GM21576 (cell line): Measurements from ENCODE around the gene MYO15B.

Experiments
- ATAC-seq: cut with Tn5 transposase; IDR thresholded peaks from one replicate; pipeline ENCODE4 v1.9.1; 2021; ENCODE audit warnings: mild to moderate bottlenecking, moderate library complexity; ENCODE audit not compliant: unreplicated experiment

Gene MYO15B

DNA sequence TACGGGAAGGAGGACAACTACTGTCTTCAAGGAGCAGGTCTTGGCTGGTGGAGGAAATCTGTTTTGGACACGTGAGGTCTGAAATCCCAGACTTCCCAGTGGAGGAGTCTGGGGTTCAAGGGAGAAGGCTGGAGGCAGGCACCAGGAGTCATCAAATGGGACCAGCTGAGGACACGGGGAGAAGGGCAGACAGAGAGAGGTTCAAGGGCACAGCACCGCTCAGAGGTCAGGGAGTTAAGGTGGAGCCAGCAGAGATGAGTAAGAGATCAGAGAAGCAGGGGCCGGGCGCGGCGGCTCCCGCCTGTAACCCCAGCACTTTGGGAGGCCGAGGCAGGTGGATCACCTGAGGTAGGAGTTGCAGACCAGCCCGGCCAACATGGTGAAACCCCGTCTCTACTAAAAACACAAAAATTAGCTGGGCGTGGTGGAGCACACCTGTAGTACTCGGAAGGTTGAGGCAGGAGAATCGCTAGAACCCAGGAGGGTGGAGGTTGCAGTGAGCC lies 35.2 kb downstream of the MYO15B start:
- no peak for ATAC-seq

DNA sequence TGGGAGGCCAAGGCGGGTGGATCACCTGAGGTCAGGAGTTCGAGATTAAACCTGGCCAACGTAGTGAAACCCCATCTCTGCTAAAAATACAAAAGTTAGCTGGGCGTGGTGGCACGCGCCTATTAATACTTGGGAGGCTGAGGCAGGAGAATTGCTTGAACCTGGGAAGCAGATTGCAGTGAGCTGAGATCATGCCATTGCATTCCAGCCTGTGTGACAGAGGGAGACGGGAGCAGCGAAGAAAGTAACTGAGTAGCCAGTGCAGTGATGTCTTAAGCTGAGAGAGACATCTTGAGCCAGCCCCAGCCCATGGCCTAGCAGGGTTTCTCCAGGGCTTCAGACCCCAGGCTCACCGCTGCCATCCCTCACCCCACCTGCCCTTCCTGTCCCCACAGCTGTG lies 35.8 kb downstream of the MYO15B start:
- no peak for ATAC-seq

DNA sequence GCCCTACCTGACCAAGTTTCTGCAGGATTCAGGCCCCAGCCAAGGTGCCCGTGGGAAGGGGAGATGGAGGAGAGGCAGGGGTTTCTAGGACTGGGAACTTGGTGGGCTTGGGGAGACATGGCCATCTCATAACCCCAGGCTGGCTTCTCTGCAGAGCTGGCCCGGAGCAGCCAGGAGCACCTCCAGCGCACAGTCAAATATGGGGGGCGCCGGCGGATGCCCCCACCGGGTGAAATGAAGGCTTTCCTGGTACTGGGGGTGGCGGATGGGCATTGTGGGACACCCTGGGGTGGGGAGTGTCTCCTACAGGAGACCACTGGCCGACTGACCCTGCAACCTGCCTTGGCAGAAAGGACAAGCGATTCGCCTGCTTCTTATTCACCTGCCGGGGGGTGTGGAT lies 36.4 kb downstream of the MYO15B start:
- ATAC-seq, result no peak

DNA sequence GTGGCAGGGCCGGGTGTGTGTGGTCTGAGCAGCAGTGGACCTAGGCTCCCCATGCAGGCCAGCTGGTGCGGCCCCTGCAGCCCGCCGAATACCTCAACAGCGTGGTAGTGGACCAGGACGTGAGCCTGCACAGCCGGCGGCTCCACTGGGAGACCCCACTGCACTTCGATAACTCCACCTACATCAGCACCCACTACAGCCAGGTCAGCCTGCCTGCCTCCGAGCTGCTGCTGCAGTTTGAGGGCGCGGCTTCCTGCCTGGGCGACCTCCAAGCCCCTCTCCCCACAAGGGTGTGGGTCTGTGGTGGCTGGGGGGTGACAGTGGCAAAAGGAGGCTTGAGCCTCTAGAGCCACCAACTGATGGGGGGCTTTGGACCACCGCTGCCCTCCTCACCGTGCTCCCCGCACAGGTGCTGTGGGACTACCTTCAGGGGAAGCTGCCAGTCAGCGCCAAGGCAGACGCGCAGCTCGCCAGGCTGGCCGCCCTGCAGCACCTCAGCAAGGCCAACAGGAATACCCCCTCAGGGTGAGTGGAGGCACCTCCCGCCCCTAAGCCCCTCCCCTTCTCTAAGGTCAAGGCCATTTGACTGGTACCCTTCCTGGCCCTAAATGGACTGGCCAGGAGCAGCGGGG lies 37.2 kb downstream of the MYO15B start:
- ATAC-seq, result no peak

- no peak for ATAC-seq
Measured at GRCh38 chr17:75625813-75626486, 38.4 kb downstream of the MYO15B start.

- ATAC-seq, result no peak
Measured at GRCh38 chr17:75626496-75627038, 39.0 kb downstream of the MYO15B start.

GRCh38 chr17:75627094-75627493 lies 39.5 kb downstream of the MYO15B start:
- ATAC-seq, result no peak

DNA sequence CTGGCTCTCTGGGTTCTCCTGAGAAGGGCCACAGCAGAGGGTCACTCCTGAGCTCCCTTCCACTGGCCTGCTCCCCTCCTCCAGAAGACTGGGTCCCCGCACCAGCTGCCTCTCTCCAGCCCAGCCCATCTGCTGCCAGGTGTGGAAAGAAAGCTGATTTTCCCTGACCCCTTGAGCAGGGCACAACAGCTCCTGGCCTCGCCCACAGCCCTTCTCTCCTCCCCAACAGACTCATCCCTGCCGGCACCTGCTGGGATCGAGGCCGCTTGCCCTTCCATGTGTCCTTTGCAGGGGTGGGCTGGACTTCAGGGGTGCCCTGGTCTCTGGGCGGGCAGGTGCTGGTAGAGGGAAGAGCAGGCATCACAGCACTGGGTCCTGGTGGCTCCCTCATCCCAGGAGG lies 40.8 kb downstream of the MYO15B start:
- ATAC-seq, result no peak

DNA sequence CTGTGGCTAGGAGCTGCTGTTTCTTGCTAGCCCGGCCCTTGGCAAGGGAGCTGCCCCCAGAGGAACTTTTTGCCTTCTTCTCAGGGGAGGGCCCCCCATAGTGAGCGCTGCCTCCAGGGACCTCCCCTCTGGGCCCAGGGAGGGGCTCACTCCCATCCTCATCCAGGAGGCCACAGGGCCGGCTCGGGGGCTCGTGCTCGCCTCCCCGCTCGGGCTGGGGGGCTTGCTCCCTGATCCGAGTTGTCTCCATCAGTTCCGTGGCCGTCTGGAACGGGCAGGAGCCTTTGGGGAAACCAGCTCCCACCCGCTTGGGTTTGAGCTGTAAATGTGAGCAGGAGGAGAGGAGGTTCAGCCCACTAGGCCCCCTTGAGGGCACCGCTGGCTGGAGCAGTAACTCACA lies 41.6 kb downstream of the MYO15B start:
- ATAC-seq, result no peak

GRCh38 chr17:75630071-75630917 lies 42.7 kb downstream of the MYO15B start:
- no peak for ATAC-seq

DNA sequence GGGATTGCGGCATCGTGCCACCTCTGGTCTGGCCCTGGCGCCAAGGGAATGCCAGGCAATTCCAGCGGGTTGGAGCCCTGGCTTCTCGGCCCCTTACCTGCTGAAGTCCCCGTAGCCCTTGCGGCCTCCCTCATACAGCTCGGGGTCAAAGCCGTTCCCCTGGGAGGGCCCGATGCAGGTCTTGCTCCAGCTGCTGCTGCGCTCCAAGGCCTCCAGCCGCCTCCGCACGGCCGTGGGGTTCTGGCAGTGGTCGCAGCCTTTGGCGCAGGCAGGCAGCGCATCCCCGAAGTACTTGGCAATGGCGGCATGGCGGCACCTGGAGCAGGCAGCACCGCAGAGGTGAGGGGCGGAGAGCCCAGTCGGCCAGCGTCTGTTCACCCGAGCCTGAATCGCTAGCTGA lies 43.8 kb downstream of the MYO15B start:
- ATAC-seq, result no peak

- ATAC-seq, result no peak
Measured at GRCh38 chr17:75632428-75632827, 44.8 kb downstream of the MYO15B start.

DNA sequence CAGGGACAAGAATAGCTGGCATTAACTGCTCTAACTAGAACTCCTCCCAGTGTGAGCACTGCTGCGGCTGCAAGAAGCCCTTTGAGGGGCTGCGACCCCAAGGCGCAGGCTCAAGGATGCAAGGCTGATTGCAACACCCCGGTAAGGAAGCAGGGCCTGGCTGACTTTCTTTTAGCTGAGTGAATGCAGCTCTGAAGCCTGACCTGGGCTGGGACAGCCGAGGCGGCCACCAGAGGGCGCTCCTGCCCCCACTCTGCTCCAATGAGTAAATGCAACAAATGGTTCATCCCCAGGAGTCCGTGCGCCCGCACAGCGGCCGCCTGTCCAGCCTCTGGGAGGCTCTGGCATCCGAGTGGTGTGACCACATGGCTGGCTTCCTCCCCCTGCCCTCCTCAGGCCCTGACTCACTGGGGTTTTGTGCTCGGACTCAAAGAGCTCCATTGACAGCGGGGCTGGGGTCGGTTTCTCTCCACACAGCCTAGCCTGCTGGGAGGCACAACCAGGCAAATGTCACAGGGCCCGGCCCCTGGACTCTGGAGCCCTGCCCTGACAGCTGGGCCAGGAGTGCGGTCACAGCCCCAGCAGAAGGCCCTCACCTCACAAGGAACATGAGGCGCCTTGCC lies 45.4 kb downstream of the MYO15B start, which contains the start of gene SMIM5:
TSS of gene SMIM5 (plus strand) at position 572 of the 623 bp plus-strand sequence. CDS start 6,768 bp downstream, outside the sequence.
- no peak for ATAC-seq

GRCh38 chr17:75633486-75634375 lies 46.1 kb downstream of the MYO15B start:
- ATAC-seq, result no peak

- no peak for ATAC-seq
Measured at GRCh38 chr17:75634376-75634740, 46.8 kb downstream of the MYO15B start.

- no peak for ATAC-seq
Measured at GRCh38 chr17:75634754-75635609, 47.4 kb downstream of the MYO15B start.

DNA sequence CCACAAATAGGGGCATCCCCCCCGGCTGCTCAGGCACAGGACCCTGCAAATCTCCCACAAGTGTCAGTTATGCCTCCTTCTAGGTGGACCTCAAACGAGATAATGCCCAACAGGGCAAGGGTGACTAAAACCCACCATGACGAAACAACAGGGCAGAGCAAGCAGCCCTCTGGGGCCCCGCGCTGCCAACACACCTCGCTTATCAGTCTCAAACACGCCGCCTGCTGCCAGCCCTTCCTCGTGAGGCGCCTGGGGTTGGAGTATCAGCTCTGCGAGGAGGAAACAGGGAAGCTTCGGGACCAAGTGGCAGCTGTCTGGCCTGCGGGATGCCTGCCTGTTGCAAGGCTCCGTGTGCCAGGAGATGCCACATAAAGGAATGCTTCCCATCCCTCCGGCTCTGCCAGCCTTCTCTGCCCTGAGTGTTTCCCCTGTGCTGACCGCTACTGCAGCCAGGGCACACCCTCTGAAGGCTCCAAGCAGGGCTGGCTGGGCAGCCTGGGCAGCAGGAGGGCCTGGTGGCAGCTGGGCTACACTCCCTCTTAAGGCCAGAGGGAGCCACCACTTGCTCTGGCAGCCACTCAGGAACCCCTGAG lies 48.1 kb downstream of the MYO15B start:
- no peak for ATAC-seq

GRCh38 chr17:75636381-75637142 lies 49.0 kb downstream of the MYO15B start:
- ATAC-seq, result no peak
